ENCODE results near the gene OR10A7. TPM values are rescaled to one million over a fixed set of nuclear protein-coding genes. Genes with fewer than 3 reads are reported as not detected.

Gene OR10A7
- total RNA-seq, 1 donor from 2014 or later = not detected

- H3K27ac ChIP-seq (replicated peaks) = no peak overlapping the region
- peak; percentile 77 for TF ChIP-seq CTCF (IDR thresholded peaks at IDR 0.05; ENCODE audit: borderline replicate concordance)
- intact Hi-C loops (cut with micrococcal nuclease) = no loop called here
- no peaks in the 10 kb centered on the region for H3K27me3 ChIP-seq (ENCODE audit: low read depth)
- no peaks in the 10 kb centered on the region for H3K36me3 ChIP-seq
- DNase-seq = no peak
- no peak overlapping the region for H3K4me3 ChIP-seq
- no peaks in the 10 kb centered on the region for H3K4me1 ChIP-seq
- no peaks in the 10 kb centered on the region for H3K9me3 ChIP-seq (replicated peaks)
Measured at GRCh38 chr12:55188974-55189556, 31.8 kb upstream of the OR10A7 start.

DNA sequence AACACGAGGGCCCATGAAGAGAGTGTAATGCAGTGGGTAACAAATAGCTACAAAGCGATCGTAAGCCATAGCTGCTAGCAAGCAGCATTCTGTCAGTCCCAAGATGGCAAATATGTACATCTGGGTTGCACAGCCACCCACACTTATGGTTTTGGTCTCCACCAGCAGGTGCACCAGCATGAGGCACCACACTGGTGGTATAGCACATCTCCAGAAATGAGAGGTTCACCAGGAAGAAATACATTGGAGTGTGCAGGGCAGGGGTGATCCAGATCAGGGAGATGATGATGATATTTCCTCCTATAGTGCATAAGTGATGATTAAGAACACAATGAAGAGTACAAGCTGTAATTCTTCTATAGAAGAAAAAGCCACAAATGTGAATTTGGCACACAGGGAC, 26.4 kb upstream of the OR10A7 start:
- intact Hi-C loops (cut with micrococcal nuclease) = loop anchor here (5.0 kb wide), 1 partner anchor 423 kb away; no protein-coding TSS in a partner anchor
- Histone ChIP-seq H3K4me1 (no peaks in the 10 kb centered on the region), H3K36me3 (no peaks in the 10 kb centered on the region), H3K9me3 (replicated peaks) (no peaks in the 10 kb centered on the region), H3K27ac (replicated peaks) (no peak overlapping the region), H3K4me3 (no peak overlapping the region), H3K27me3 (ENCODE audit: low read depth) (peaks cover 7% of the 10 kb centered on the region)
- no peak for DNase-seq
- TF ChIP-seq CTCF (IDR thresholded peaks at IDR 0.05; ENCODE audit: borderline replicate concordance) = no peak

DNA sequence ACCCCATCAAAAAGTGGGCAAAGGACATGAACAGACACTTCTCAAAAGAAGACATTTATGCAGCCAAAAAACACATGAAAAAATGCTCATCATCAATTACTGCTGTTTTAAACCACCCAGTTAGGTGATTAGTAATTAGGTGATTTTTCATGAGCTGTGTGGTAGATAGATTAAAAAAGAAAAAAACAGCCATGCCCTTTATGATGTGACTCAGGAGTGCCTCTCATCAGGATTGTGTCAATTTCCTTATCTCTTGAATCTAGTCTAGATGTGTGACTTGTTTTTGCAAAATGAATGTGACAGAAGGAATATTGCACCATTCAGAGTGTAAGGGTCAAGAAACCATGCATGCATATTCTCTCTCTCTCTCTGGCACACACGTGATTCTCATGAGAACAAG, 5.7 kb downstream of the OR10A7 start:
- Histone ChIP-seq H3K36me3 (no peaks in the 10 kb centered on the region), H3K4me1 (no peaks in the 10 kb centered on the region), H3K4me3 (no peak overlapping the region), H3K27ac (replicated peaks) (no peak overlapping the region), H3K9me3 (replicated peaks) (no peaks in the 10 kb centered on the region), H3K27me3 (ENCODE audit: low read depth) (no peaks in the 10 kb centered on the region)
- intact Hi-C loops (cut with micrococcal nuclease) = no loop called here
- no peak for DNase-seq
- TF ChIP-seq CTCF (IDR thresholded peaks at IDR 0.05; ENCODE audit: borderline replicate concordance) = no peak

- no peak overlapping the region for H3K4me3 ChIP-seq
- H3K4me1 ChIP-seq = no peaks in the 10 kb centered on the region
- no peaks in the 10 kb centered on the region for H3K9me3 ChIP-seq (replicated peaks)
- no peak overlapping the region for H3K27ac ChIP-seq (replicated peaks)
- DNase-seq = no peak
- H3K36me3 ChIP-seq = no peaks in the 10 kb centered on the region
- intact Hi-C loops (cut with micrococcal nuclease) = no loop called here
- no peaks in the 10 kb centered on the region for H3K27me3 ChIP-seq (ENCODE audit: low read depth)
- TF ChIP-seq CTCF (IDR thresholded peaks at IDR 0.05; ENCODE audit: borderline replicate concordance) = no peak
Measured at GRCh38 chr12:55227643-55228042, 6.8 kb downstream of the OR10A7 start.

DNA sequence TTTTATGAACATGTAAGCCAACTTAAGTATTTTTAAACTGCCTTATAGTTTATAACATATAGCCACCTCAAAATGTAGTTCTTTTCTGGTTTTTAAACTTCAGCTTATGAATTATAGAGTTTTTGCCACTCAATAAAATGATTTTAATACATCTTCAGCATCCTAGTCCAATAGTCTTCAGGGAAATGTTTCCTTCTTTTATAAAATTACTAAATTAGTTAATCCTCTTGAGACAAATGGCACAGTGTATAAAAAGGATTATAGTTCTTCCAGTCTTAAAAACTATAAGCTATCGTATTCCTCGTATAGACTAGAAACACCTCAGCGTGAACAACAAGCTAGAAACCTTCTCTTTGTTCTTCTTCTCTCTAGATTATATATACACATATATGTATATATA, 23.5 kb downstream of the OR10A7 start, which contains the start of gene OR6C74:
TSS of gene OR6C74 (plus strand) at position 301 of the 400 bp plus-strand sequence. CDS start 2,679 bp downstream, outside the sequence.
- TF ChIP-seq CTCF (IDR thresholded peaks at IDR 0.05; ENCODE audit: borderline replicate concordance) = no peak
- Histone ChIP-seq H3K4me1 (no peaks in the 10 kb centered on the region), H3K9me3 (replicated peaks) (no peaks in the 10 kb centered on the region), H3K27ac (replicated peaks) (no peak within 1 kb of the TSS), H3K36me3 (no peaks in the 10 kb centered on the region), H3K4me3 (no peak within 1 kb of the TSS), H3K27me3 (ENCODE audit: low read depth) (peaks cover 5% of the 10 kb centered on the region)
- no peak for DNase-seq
- intact Hi-C loops (cut with micrococcal nuclease) = no loop called here

Data from left ventricle myocardium inferior (tissue), 1 donor.